ENCODE measurements around the gene NAA38. TPM values are rescaled to one million over a fixed set of nuclear protein-coding genes. Genes with fewer than 3 reads are reported as not detected.

Gene NAA38
- total and polyA plus RNA-seq, 2 experiments from 2014 or later: 71.5 to 185 TPM

DNA sequence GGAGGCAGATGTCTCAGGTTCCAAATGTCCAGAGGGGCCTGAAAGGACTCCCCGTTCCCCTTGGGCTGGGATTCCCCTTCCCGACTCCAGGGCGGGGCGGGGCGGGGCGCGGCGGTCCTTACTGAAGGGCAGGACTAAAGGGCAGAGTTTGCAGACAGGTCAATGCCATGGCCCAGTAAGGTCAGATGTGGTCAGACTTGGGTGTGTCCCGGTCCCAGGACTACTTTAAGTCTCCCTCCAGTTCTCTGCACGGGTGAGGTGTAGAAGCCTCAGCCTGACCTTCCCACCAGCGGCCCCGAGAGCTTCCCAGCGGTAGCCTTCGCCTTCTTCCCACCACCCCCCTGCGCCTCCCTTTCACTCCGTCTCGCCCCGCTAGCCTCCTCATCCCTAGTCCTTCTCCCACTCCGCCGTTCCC, 22.8 kb downstream of the NAA38 start:
- no peaks in the 10 kb centered on the region for H3K36me3 ChIP-seq (ENCODE audit: low read depth)
- peak overlapping the region; percentile 81 for H3K4me2 ChIP-seq (ENCODE audit: unreplicated experiment)
- WGBS, 2 experiments (ENCODE audit: low coverage in 1 of 2, low lambda C conversion rate in 2 of 2, missing lambda C conversion rate in 2 of 2): 2% methylated on average over 8 to 20 of the region's 20 CpGs
- in situ Hi-C loops (cut with MboI): loop anchor here (10.0 kb wide), 1 partner anchor 60 kb away; no protein-coding TSS in a partner anchor
- no peaks in the 10 kb centered on the region for H3K27me3 ChIP-seq (replicated peaks; ENCODE audit: insufficient read depth)
- no peak for TF ChIP-seq EZH2phosphoT487 (IDR thresholded peaks at IDR 0.05; ENCODE audit: insufficient read depth, low read depth)
- no peak for TF ChIP-seq EZH2 (IDR thresholded peaks at IDR 0.05; ENCODE audit: insufficient read depth, poor library complexity, severe bottlenecking)
- no peaks in the 10 kb centered on the region for H3K9me2 ChIP-seq (ENCODE audit: insufficient read depth)
- no peaks in the 10 kb centered on the region for H4K20me1 ChIP-seq (ENCODE audit: insufficient read depth)
- peak overlapping the region; percentile 83 for H3K4me3 ChIP-seq
- peaks cover 20% of the 10 kb centered on the region for H3K79me2 ChIP-seq (ENCODE audit: insufficient read depth)
- H3K9ac ChIP-seq: peak overlapping the region; percentile 96
- H3K9me3 ChIP-seq (ENCODE audit: low read depth): no peaks in the 10 kb centered on the region
- peak; percentile 61 for DNase-seq
- peaks cover 9% of the 10 kb centered on the region; the same call in 1 of the 2 replicates for H3F3A ChIP-seq (ENCODE audit: insufficient read depth)
- H3K4me1 ChIP-seq (ENCODE audit: insufficient read depth): peaks cover 17% of the 10 kb centered on the region
- H3K27ac ChIP-seq: peak overlapping the region; percentile 97
- peak overlapping the region; percentile 79 for H2AFZ ChIP-seq

DNA sequence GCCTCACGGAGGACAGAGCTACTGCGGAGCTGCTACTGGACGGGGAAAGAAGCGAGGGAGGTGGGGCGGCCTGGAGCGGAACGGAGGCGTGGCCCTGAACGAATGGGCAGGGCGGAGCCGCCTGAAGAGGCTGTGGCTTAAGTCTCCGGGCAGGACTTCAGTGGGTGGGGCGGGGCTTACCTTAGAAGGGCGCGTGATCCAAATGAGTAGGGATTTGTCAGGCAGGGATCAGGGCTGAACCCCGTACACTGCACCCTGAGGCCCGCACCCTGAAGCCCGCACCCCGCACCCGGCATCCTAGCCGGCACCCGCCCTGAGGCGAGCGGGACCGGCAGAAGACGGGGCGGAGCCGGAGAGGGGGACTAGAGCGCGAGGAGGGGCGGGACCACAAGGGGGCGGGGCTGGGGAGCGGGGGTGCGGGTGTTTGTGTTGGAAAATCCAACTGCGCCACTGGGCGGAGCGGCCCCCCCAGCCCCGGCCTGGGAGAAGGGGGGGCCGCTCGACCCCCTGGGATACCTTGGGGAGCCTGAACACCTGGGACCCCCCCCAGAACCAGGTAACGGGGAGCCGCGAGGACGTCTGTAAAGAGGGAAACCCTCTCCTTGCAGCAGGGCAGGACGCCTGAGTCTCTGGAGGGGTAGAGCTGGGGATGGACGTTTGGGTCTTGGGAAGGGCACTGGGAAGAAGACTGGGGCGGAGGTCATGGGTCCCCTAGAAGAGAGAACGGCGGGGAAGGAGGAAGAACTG, 23.4 kb downstream of the NAA38 start, which contains the start of gene KDM6B:
TSS of gene KDM6B (plus strand) at position 423 of the 747 bp plus-strand sequence. CDS start 11,338 bp downstream, outside the sequence.
- H3K4me2 ChIP-seq (ENCODE audit: unreplicated experiment): peak within 1 kb of the TSS; percentile 81
- WGBS, 2 experiments (ENCODE audit: low coverage in 1 of 2, low lambda C conversion rate in 2 of 2, missing lambda C conversion rate in 2 of 2): 1 to 2% methylated on average over 23 to 49 of the region's 49 CpGs
- H3K9me3 ChIP-seq (ENCODE audit: low read depth): no peaks in the 10 kb centered on the region
- peaks cover 15% of the 10 kb centered on the region for H3K79me2 ChIP-seq (ENCODE audit: insufficient read depth)
- no peaks in the 10 kb centered on the region for H3K27me3 ChIP-seq (replicated peaks; ENCODE audit: insufficient read depth)
- no peaks in the 10 kb centered on the region for H4K20me1 ChIP-seq (ENCODE audit: insufficient read depth)
- in situ Hi-C loops (cut with MboI): loop anchor here (10.0 kb wide), 1 partner anchor 59 kb away; no protein-coding TSS in a partner anchor
- no peaks in the 10 kb centered on the region for H3K9me2 ChIP-seq (ENCODE audit: insufficient read depth)
- H3K27ac ChIP-seq: peak within 1 kb of the TSS; percentile 97
- H2AFZ ChIP-seq: peak within 1 kb of the TSS; percentile 79
- peaks cover 17% of the 10 kb centered on the region for H3K4me1 ChIP-seq (ENCODE audit: insufficient read depth)
- peak; percentile 98 for DNase-seq
- H3K4me3 ChIP-seq: peak within 1 kb of the TSS; percentile 83
- TF ChIP-seq EZH2phosphoT487 (IDR thresholded peaks at IDR 0.05; ENCODE audit: insufficient read depth, low read depth): no peak
- H3K9ac ChIP-seq: peak within 1 kb of the TSS; percentile 96
- no peaks in the 10 kb centered on the region for H3K36me3 ChIP-seq (ENCODE audit: low read depth)
- peaks cover 9% of the 10 kb centered on the region; the same call in 1 of the 2 replicates for H3F3A ChIP-seq (ENCODE audit: insufficient read depth)

DNA sequence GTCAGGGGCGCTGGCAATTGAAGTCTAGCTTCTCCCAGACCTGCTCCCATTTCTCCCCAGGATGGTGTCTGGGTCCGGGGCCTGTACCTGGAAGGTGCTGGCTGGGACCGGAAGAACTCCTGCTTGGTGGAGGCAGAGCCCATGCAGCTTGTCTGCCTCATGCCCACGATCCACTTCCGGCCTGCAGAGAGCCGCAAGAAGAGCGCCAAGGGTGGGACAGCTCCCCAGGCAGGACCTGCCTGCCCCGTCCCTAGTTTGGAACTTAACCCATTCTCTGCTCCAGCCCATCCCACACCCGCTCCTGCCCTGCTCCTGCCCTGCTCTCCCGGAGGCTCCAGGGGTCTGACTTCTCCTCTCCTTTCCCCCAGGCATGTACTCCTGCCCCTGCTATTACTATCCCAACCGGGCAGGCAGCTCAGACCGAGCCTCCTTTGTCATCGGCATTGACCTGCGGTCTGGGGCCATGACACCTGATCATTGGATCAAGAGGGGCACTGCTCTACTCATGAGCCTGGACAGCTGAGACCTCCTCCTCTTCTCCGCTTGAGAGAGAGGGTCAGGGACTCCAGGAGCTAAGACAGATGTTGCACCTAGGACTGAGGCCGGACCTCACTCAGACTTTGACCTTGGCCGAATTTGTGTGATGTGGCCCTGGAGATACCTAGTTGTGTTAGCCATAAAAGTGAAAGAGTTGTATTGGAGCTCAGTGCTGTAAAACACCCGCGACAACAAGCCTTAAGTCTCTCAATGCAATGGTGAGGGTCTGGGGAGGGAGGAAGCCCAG, 24.2 kb downstream of the NAA38 start:
- Histone ChIP-seq H3F3A (ENCODE audit: insufficient read depth) (peaks cover 9% of the 10 kb centered on the region; the same call in 1 of the 2 replicates), H3K9ac (0 out of 2 replicates have a peak overlapping the region, but pooled peaks have one; percentile 96), H3K4me3 (peak overlapping the region; percentile 83), H3K9me3 (ENCODE audit: low read depth) (no peaks in the 10 kb centered on the region), H3K9me2 (ENCODE audit: insufficient read depth) (no peaks in the 10 kb centered on the region), H3K79me2 (ENCODE audit: insufficient read depth) (peaks cover 10% of the 10 kb centered on the region; the same call in 1 of the 2 replicates), H3K36me3 (ENCODE audit: low read depth) (no peaks in the 10 kb centered on the region), H3K27me3 (replicated peaks; ENCODE audit: insufficient read depth) (no peaks in the 10 kb centered on the region), H2AFZ (peak overlapping the region; percentile 79), H3K27ac (no peak overlapping the region), H3K4me1 (ENCODE audit: insufficient read depth) (peaks cover 15% of the 10 kb centered on the region), H4K20me1 (ENCODE audit: insufficient read depth) (no peaks in the 10 kb centered on the region), H3K4me2 (ENCODE audit: unreplicated experiment) (peak overlapping the region; percentile 81)
- no peak for DNase-seq
- in situ Hi-C loops (cut with MboI): loop anchor here (10.0 kb wide), 1 partner anchor 58 kb away; no protein-coding TSS in a partner anchor
- 16 to 19% methylated on average over 19 of the region's 19 CpGs for WGBS, 2 experiments (ENCODE audit: low coverage in 1 of 2, low lambda C conversion rate in 2 of 2, missing lambda C conversion rate in 2 of 2)
- TF ChIP-seq EZH2phosphoT487 (IDR thresholded peaks at IDR 0.05; ENCODE audit: insufficient read depth, low read depth): no peak
- no peak for TF ChIP-seq EZH2 (IDR thresholded peaks at IDR 0.05; ENCODE audit: insufficient read depth, poor library complexity, severe bottlenecking)

GRCh38 chr17:7832431-7832830, 24.9 kb downstream of the NAA38 start:
- no peak overlapping the region for H3K27ac ChIP-seq
- H3K9me2 ChIP-seq (ENCODE audit: insufficient read depth): no peaks in the 10 kb centered on the region
- H3K27me3 ChIP-seq (replicated peaks; ENCODE audit: insufficient read depth): no peaks in the 10 kb centered on the region
- peaks cover 6% of the 10 kb centered on the region; the same call in 1 of the 2 replicates for H3K79me2 ChIP-seq (ENCODE audit: insufficient read depth)
- TF ChIP-seq EZH2 (IDR thresholded peaks at IDR 0.05; ENCODE audit: insufficient read depth, poor library complexity, severe bottlenecking): no peak
- TF ChIP-seq EZH2phosphoT487 (IDR thresholded peaks at IDR 0.05; ENCODE audit: insufficient read depth, low read depth): no peak
- peaks cover 7% of the 10 kb centered on the region; the same call in 1 of the 2 replicates for H3F3A ChIP-seq (ENCODE audit: insufficient read depth)
- in situ Hi-C loops (cut with MboI): loop anchor here (10.0 kb wide), 1 partner anchor 58 kb away; no protein-coding TSS in a partner anchor
- H2AFZ ChIP-seq: no peak overlapping the region
- 55 to 56% methylated on average over 10 of the region's 10 CpGs for WGBS, 2 experiments (ENCODE audit: low coverage in 1 of 2, low lambda C conversion rate in 2 of 2, missing lambda C conversion rate in 2 of 2)
- no peaks in the 10 kb centered on the region for H4K20me1 ChIP-seq (ENCODE audit: insufficient read depth)
- H3K4me1 ChIP-seq (ENCODE audit: insufficient read depth): peaks cover 9% of the 10 kb centered on the region
- no peak overlapping the region for H3K4me2 ChIP-seq (ENCODE audit: unreplicated experiment)
- no peak overlapping the region for H3K9ac ChIP-seq
- DNase-seq: no peak
- no peak overlapping the region for H3K4me3 ChIP-seq
- H3K9me3 ChIP-seq (ENCODE audit: low read depth): no peaks in the 10 kb centered on the region
- H3K36me3 ChIP-seq (ENCODE audit: low read depth): no peaks in the 10 kb centered on the region
